OCI-LY7 (cell line): ENCODE measurements around the gene NOP56. TPM values are rescaled to one million over a fixed set of nuclear protein-coding genes. Genes with fewer than 3 reads are reported as not detected.

Source experiments
- BruUV-seq: library from RNA; stranded (reverse); fragments of 400-500 nt; replicated peaks from 2 replicates; lab custom pipeline; 2021; lab: Mats Ljungman, UMichigan
- CTCF ChIA-PET: fragments of 300-600 bp; sonication (Branson Sonifier 250); formaldehyde crosslinking; loops from one replicate; lab custom pipeline; 2022; ENCODE audit warnings: antibody characterized with exemption; ENCODE audit not compliant: unreplicated experiment; lab: Charles Lee
- POLR2A ChIA-PET: fragments of 300-600 bp; sonication (Branson Sonifier 250); formaldehyde crosslinking; loops from one replicate; lab custom pipeline; 2022; ENCODE audit warnings: antibody characterized with exemption; lab: Charles Lee
- DNase-seq: peaks from one replicate; pipeline ENCODE4 v3.0.0-alpha.2; 2015; ENCODE audit warnings: low spot score
- H2AFZ ChIP-seq: fragments of 200-600 bp; sonication (generic), shearing (Covaris generic); 2 replicates; pipeline ENCODE4 v1.6.1; 2014; ENCODE audit warnings: mild to moderate bottlenecking, antibody characterized with exemption, low read length, moderate library complexity
- H3K27ac ChIP-seq: fragments of 200-600 bp; sonication (generic); 2 replicates; pipeline ENCODE4 v1.5.1; 2014; ENCODE audit warnings: mixed run types, low read depth, mild to moderate bottlenecking, moderate library complexity, low read length, inconsistent platforms; ENCODE audit not compliant: poor library complexity, severe bottlenecking
- H3K36me3 ChIP-seq: fragments of 200-600 bp; sonication (generic); 2 replicates; pipeline ENCODE4 v1.6.1; 2014; ENCODE audit warnings: mild to moderate bottlenecking, antibody characterized with exemption, low read length, moderate library complexity, mixed read lengths; ENCODE audit not compliant: insufficient read depth
- H3K4me1 ChIP-seq: fragments of 200-600 bp; sonication (generic); 2 replicates; pipeline ENCODE4 v1.5.1; 2014; ENCODE audit warnings: mild to moderate bottlenecking, low read length; ENCODE audit not compliant: insufficient read depth, poor library complexity, severe bottlenecking
- H3K4me2 ChIP-seq: fragments of 200-600 bp; sonication (generic); 2 replicates; pipeline ENCODE4 v1.6.1; 2014; ENCODE audit warnings: mild to moderate bottlenecking, low read length
- H3K4me3 ChIP-seq: fragments of 200-600 bp; sonication (generic); 2 replicates; pipeline ENCODE4 v1.5.1; 2014; ENCODE audit warnings: mild to moderate bottlenecking, low read depth, low read length; ENCODE audit not compliant: poor library complexity, severe bottlenecking
- H3K79me2 ChIP-seq: fragments of 200-600 bp; sonication (generic); 2 replicates; pipeline ENCODE4 v1.6.1; 2016; ENCODE audit warnings: low read depth, mild to moderate bottlenecking, low read length, moderate library complexity, mixed read lengths; ENCODE audit not compliant: insufficient read depth
- H3K9me2 ChIP-seq: fragments of 200-600 bp; sonication (generic); 2 replicates; pipeline ENCODE4 v1.6.1; 2016; ENCODE audit warnings: mild to moderate bottlenecking, low read length, mixed read lengths; ENCODE audit not compliant: insufficient read depth
- H3K9me3 ChIP-seq: fragments of 200-600 bp; sonication (generic); 2 replicates; pipeline ENCODE4 v1.6.1; 2014; ENCODE audit warnings: mild to moderate bottlenecking, mixed run types, low read length, mixed read lengths
- H4K20me1 ChIP-seq: fragments of 200-600 bp; sonication (generic); 2 replicates; pipeline ENCODE4 v1.6.1; 2014; ENCODE audit warnings: mild to moderate bottlenecking, antibody characterized with exemption, low read length, moderate library complexity, mixed read lengths; ENCODE audit not compliant: insufficient read depth
- CTCF ChIP-seq: fragments of 200-600 bp; sonication (generic); conservative IDR thresholded peaks from 2 replicates; pipeline ENCODE4 v1.5.1; 2014; ENCODE audit warnings: mild to moderate bottlenecking, antibody characterized with exemption, low read length, moderate library complexity, mixed read lengths
- EZH2phosphoT487 ChIP-seq: fragments of 200-600 bp; sonication (generic); IDR thresholded peaks from 2 replicates; pipeline ENCODE4 v1.6.1; 2018; ENCODE audit warnings: low read depth, borderline replicate concordance, mild to moderate bottlenecking, mixed run types, antibody characterized with exemption, low read length, moderate library complexity, mixed read lengths
- intact Hi-C: fragments of 100-400 bp; cut with micrococcal nuclease; formaldehyde crosslinking; loops from one replicate; pipeline ENCODE4 v1.10.0; 2022; ENCODE audit not compliant: unreplicated experiment
- microRNA-seq: library from miRNA; unstranded; fragments of <30 nt; microRNA quantifications from one replicate; pipeline ENCODE4 v1.2.0, GENCODE V29; 2022; ENCODE audit warnings: borderline replicate concordance
- small RNA-seq: library from RNA; depleted of rRNA; stranded (forward); fragments of <200 nt; gene quantifications from one replicate; pipeline ENCODE3, GENCODE V24; 2014
- total RNA-seq, 2 experiments: library from RNA; depleted of rRNA in 1 of 2; stranded (reverse); fragments of >200 nt in 1 of 2; shearing (Covaris generic) in 1 of 2; gene quantifications; 2 replicates each; pipeline ENCODE4 v1.2.3, GENCODE V29; 2014 to 2022

NOP56 gene
- total RNA-seq, 2 experiments from 2014 or later: 544 to 580 TPM

- Histone ChIP-seq H3K4me3 (no peak overlapping the region), H3K36me3 (no peaks in the 10 kb centered on the region), H4K20me1 (no peaks in the 10 kb centered on the region), H2AFZ (no peak overlapping the region), H3K27ac (no peak overlapping the region), H3K9me2 (no peaks in the 10 kb centered on the region), H3K9me3 (no peaks in the 10 kb centered on the region), H3K79me2 (no peaks in the 10 kb centered on the region), H3K4me2 (no peak overlapping the region), H3K4me1 (no peaks in the 10 kb centered on the region)
- intact Hi-C loops: no loop called here
- TF ChIP-seq EZH2phosphoT487: no peak
- TF ChIP-seq CTCF: no peak
- BruUV-seq: no TSS peak
- CTCF ChIA-PET: no interaction called here
- DNase-seq: no peak
- POLR2A ChIA-PET: no interaction called here
Observed at GRCh38 chr20:2706688-2707352, 54.4 kb downstream of the NOP56 start.

GRCh38 chr20:2707353-2708072 is 55.1 kb downstream of the NOP56 start:
- POLR2A ChIA-PET: no interaction called here
- H4K20me1 ChIP-seq: no peaks in the 10 kb centered on the region
- no peaks in the 10 kb centered on the region for H3K9me3 ChIP-seq
- H3K27ac ChIP-seq: no peak overlapping the region
- H3K79me2 ChIP-seq: no peaks in the 10 kb centered on the region
- CTCF ChIA-PET: no interaction called here
- H3K4me1 ChIP-seq: no peaks in the 10 kb centered on the region
- BruUV-seq: no TSS peak
- intact Hi-C loops: no loop called here
- no peak for DNase-seq
- no peak overlapping the region for H3K4me2 ChIP-seq
- H3K4me3 ChIP-seq: no peak overlapping the region
- no peak overlapping the region for H2AFZ ChIP-seq
- TF ChIP-seq EZH2phosphoT487: no peak
- no peak for TF ChIP-seq CTCF
- H3K36me3 ChIP-seq: no peaks in the 10 kb centered on the region
- no peaks in the 10 kb centered on the region for H3K9me2 ChIP-seq

Small RNA genes within 50 kb of the gene (microRNA-seq; reads per million reads assigned to microRNA genes)
- gene MIR1292: 59.8 reads per million, percentile 48 among the genes with 10 or more reads in this experiment

Small RNA genes within 50 kb of the gene (small RNA-seq; reads per million reads assigned to genes)
- gene SNORA51 (not detected), gene SNORD110 (not detected), gene SNORD56 (not detected), gene SNORD57 (not detected), gene SNORD86 (not detected)

Other genes starting within 250 kb of the NOP56 start
- gene SNRPB, start 181.8 kb upstream of the NOP56 start, total RNA-seq (2014; rRNA removed; shearing (Covaris generic)): 429 and 516 TPM in 2 replicates
- gene SNRPB, start 181.8 kb upstream of the NOP56 start, total RNA-seq (2022): 323 and 351 TPM in 2 replicates
- gene ZNF343, start 143.7 kb upstream of the NOP56 start, total RNA-seq (2014; rRNA removed; shearing (Covaris generic)): 7.1 and 10.1 TPM in 2 replicates
- 11.9 and 14.1 TPM in 2 replicates for gene ZNF343, start 143.7 kb upstream of the NOP56 start, total RNA-seq (2022)
- gene TMC2, start 116.1 kb upstream of the NOP56 start, total RNA-seq (2014; rRNA removed; shearing (Covaris generic)): not detected in 2 replicates
- not detected in 2 replicates for gene TMC2, start 116.1 kb upstream of the NOP56 start, total RNA-seq (2022)
- 154 and 162 TPM in 2 replicates for gene IDH3B, start 11.6 kb downstream of the NOP56 start, total RNA-seq (2014; rRNA removed; shearing (Covaris generic))
- gene IDH3B, start 11.6 kb downstream of the NOP56 start, total RNA-seq (2022): 123 and 142 TPM in 2 replicates
- gene EBF4, start 40.1 kb downstream of the NOP56 start, total RNA-seq (2014; rRNA removed; shearing (Covaris generic)): 0.41 and 1.5 TPM in 2 replicates
- gene EBF4, start 40.1 kb downstream of the NOP56 start, total RNA-seq (2022): 2.6 and 4.4 TPM in 2 replicates
- gene CPXM1, start 148.0 kb downstream of the NOP56 start, total RNA-seq (2014; rRNA removed; shearing (Covaris generic)): not detected in 2 replicates
- gene CPXM1, start 148.0 kb downstream of the NOP56 start, total RNA-seq (2022): 0.15 TPM in 1 of 2 replicates, not detected in the other
- gene C20orf141, start 162.4 kb downstream of the NOP56 start, total RNA-seq (2014; rRNA removed; shearing (Covaris generic)): not detected in 2 replicates
- gene C20orf141, start 162.4 kb downstream of the NOP56 start, total RNA-seq (2022): not detected in 2 replicates
- not detected in 2 replicates for gene TMEM239, start 163.7 kb downstream of the NOP56 start, total RNA-seq (2014; rRNA removed; shearing (Covaris generic))
- gene TMEM239, start 163.7 kb downstream of the NOP56 start, total RNA-seq (2022): not detected in 2 replicates
- 6.9 and 8.4 TPM in 2 replicates for gene PCED1A, start 188.0 kb downstream of the NOP56 start, total RNA-seq (2014; rRNA removed; shearing (Covaris generic))
- 9.8 and 10.3 TPM in 2 replicates for gene PCED1A, start 188.0 kb downstream of the NOP56 start, total RNA-seq (2022)
- gene VPS16, start 188.1 kb downstream of the NOP56 start, total RNA-seq (2014; rRNA removed; shearing (Covaris generic)): 27.0 and 32.6 TPM in 2 replicates
- gene VPS16, start 188.1 kb downstream of the NOP56 start, total RNA-seq (2022): 37.8 and 39.0 TPM in 2 replicates
- 28.1 and 33.3 TPM in 2 replicates for gene PTPRA, start 220.8 kb downstream of the NOP56 start, total RNA-seq (2014; rRNA removed; shearing (Covaris generic))
- gene PTPRA, start 220.8 kb downstream of the NOP56 start, total RNA-seq (2022): 47.2 and 54.9 TPM in 2 replicates